ENCODE results near the gene ATP2A1.
"Not testable (repeated sequence)": the region's sequence is repeated elsewhere in the genome, so short reads cannot be mapped to it uniquely, and the experiment has no call there.

GRCh38 chr16:28890355-28890754 is 12.1 kb downstream of the ATP2A1 start:
- not testable (repeated sequence) for TF ChIP-seq EZH2 (IDR thresholded peaks at IDR 0.05; ENCODE audit: borderline replicate concordance, low read length); CTCF (IDR thresholded peaks at IDR 0.05; ENCODE audit: low read length)
